KMS-11 (cell line): Measurements from ENCODE around the gene KDM7A.

Experiments
- H2AFZ ChIP-seq: fragments of 200-600 bp; sonication (generic); 2 replicates; pipeline ENCODE4 v1.6.1; 2016; ENCODE audit warnings: antibody characterized with exemption, mixed run types, low read depth
- H3K27ac ChIP-seq: fragments of 200-600 bp; sonication (generic); 2 replicates; pipeline ENCODE4 v1.6.1; 2016; ENCODE audit warnings: mild to moderate bottlenecking, mixed run types
- H3K27me3 ChIP-seq: fragments of 200-600 bp; sonication (generic); 2 replicates; pipeline ENCODE4 v1.6.1; 2017; ENCODE audit warnings: mild to moderate bottlenecking, low read depth, mixed run types, moderate library complexity; ENCODE audit not compliant: insufficient read depth
- H3K36me3 ChIP-seq: fragments of 200-600 bp; sonication (generic); 2 replicates; pipeline ENCODE4 v1.6.1; 2017; ENCODE audit warnings: mild to moderate bottlenecking, mixed run types; ENCODE audit not compliant: insufficient read depth
- H3K4me1 ChIP-seq: fragments of 200-600 bp; sonication (generic); 2 replicates; pipeline ENCODE4 v1.6.1; 2016; ENCODE audit warnings: mild to moderate bottlenecking, low read depth, mixed run types; ENCODE audit not compliant: poor library complexity, severe bottlenecking
- H3K4me2 ChIP-seq: fragments of 200-600 bp; sonication (generic); 2 replicates; pipeline ENCODE4 v1.7.0; 2016; ENCODE audit warnings: mild to moderate bottlenecking, mixed run types
- H3K4me3 ChIP-seq: fragments of 200-600 bp; sonication (generic); IDR thresholded peaks from 2 replicates; pipeline ENCODE4 v1.6.1; 2017; ENCODE audit warnings: low read depth, low read length, mixed read lengths; ENCODE audit not compliant: insufficient read depth
- H3K79me2 ChIP-seq: fragments of 200-600 bp; sonication (generic); 2 replicates; pipeline ENCODE4 v1.6.1; 2016; ENCODE audit warnings: low read depth, mixed run types; ENCODE audit not compliant: insufficient read depth
- H3K9ac ChIP-seq: fragments of 200-600 bp; sonication (generic); 2 replicates; pipeline ENCODE4 v1.6.1; 2016; ENCODE audit warnings: mild to moderate bottlenecking, mixed run types
- H4K20me1 ChIP-seq: fragments of 200-600 bp; sonication (generic); 2 replicates; pipeline ENCODE4 v1.6.1; 2016; ENCODE audit warnings: mild to moderate bottlenecking, mixed run types; ENCODE audit not compliant: insufficient read depth
- CTCF ChIP-seq: fragments of 200-600 bp; sonication (generic); conservative IDR thresholded peaks from 2 replicates; pipeline ENCODE4 v1.6.1; 2017; ENCODE audit warnings: low read depth, mild to moderate bottlenecking, antibody characterized with exemption, low read length, moderate library complexity, mixed read lengths

KDM7A gene

GRCh38 chr7:140047197-140047596 lies 129.6 kb downstream of the KDM7A start:
- H2AFZ ChIP-seq: no peak overlapping the region
- no peaks in the 10 kb centered on the region for H3K27me3 ChIP-seq
- H4K20me1 ChIP-seq: no peaks in the 10 kb centered on the region
- no peaks in the 10 kb centered on the region for H3K4me1 ChIP-seq
- no peaks in the 10 kb centered on the region for H3K79me2 ChIP-seq
- no peaks in the 10 kb centered on the region for H3K36me3 ChIP-seq
- H3K4me3 ChIP-seq: no peak overlapping the region
- no peak overlapping the region for H3K9ac ChIP-seq
- no peak overlapping the region for H3K4me2 ChIP-seq
- TF ChIP-seq CTCF: no peak
- H3K27ac ChIP-seq: no peak overlapping the region

- no peaks in the 10 kb centered on the region for H3K27me3 ChIP-seq
- no peak overlapping the region for H3K9ac ChIP-seq
- H3K36me3 ChIP-seq: no peaks in the 10 kb centered on the region
- H3K79me2 ChIP-seq: no peaks in the 10 kb centered on the region
- no peak overlapping the region for H2AFZ ChIP-seq
- H3K27ac ChIP-seq: no peak overlapping the region
- H3K4me2 ChIP-seq: no peak overlapping the region
- H3K4me3 ChIP-seq: no peak overlapping the region
- H3K4me1 ChIP-seq: no peaks in the 10 kb centered on the region
- H4K20me1 ChIP-seq: no peaks in the 10 kb centered on the region
- no peak for TF ChIP-seq CTCF
These were observed 131.1 kb downstream of the KDM7A start for GRCh38 chr7:140045697-140046096.

- Histone ChIP-seq H3K79me2 (no peaks in the 10 kb centered on the region), H3K27me3 (no peaks in the 10 kb centered on the region), H3K27ac (no peak overlapping the region), H3K36me3 (no peaks in the 10 kb centered on the region), H3K4me1 (no peaks in the 10 kb centered on the region), H3K4me3 (no peak overlapping the region), H2AFZ (no peak overlapping the region), H3K9ac (no peak overlapping the region), H3K4me2 (no peak overlapping the region), H4K20me1 (no peaks in the 10 kb centered on the region)
- TF ChIP-seq CTCF: no peak
These were observed 132.5 kb downstream of the KDM7A start for GRCh38 chr7:140044251-140044650.

GRCh38 chr7:140042386-140042670 lies 134.5 kb downstream of the KDM7A start:
- Histone ChIP-seq H3K4me2 (no peak overlapping the region), H3K27me3 (no peaks in the 10 kb centered on the region), H3K79me2 (no peaks in the 10 kb centered on the region), H2AFZ (no peak overlapping the region), H4K20me1 (no peaks in the 10 kb centered on the region), H3K36me3 (no peaks in the 10 kb centered on the region), H3K27ac (no peak overlapping the region), H3K4me1 (no peaks in the 10 kb centered on the region), H3K4me3 (no peak overlapping the region), H3K9ac (no peak overlapping the region)
- TF ChIP-seq CTCF: no peak
